SHP77 (cell line): ENCODE data around the gene POLR3E.
"Not testable (repeated sequence)": the region's sequence is repeated elsewhere in the genome, so short reads cannot be mapped to it uniquely, and the experiment has no call there.

ENCODE experiments used
- DNase-seq, 2 experiments: peaks; one replicate each; lab custom pipeline; 2025; lab: John Stamatoyannopoulos, UW

Gene POLR3E

GRCh38 chr16:22366371-22366770, 69.2 kb downstream of the POLR3E start:
- no peak for DNase-seq

GRCh38 chr16:22366889-22367288, 69.7 kb downstream of the POLR3E start:
- DNase-seq: no peak

GRCh38 chr16:22368200-22368826, 71.1 kb downstream of the POLR3E start:
- DNase-seq: not testable (repeated sequence)

- DNase-seq: peak in 1 of 2 experiments; percentile 3
Measured at GRCh38 chr16:22369221-22369811, 72.1 kb downstream of the POLR3E start.

GRCh38 chr16:22370038-22370820, 73.0 kb downstream of the POLR3E start:
- no peak for DNase-seq

- DNase-seq: no peak
Measured at GRCh38 chr16:22372882-22373661, 75.9 kb downstream of the POLR3E start.

GRCh38 chr16:22373662-22374310, 76.6 kb downstream of the POLR3E start:
- peak in 1 of 2 experiments; percentile 27 for DNase-seq

GRCh38 chr16:22374311-22375116, 77.3 kb downstream of the POLR3E start, which contains the start of gene CDR2:
CDR2 (minus strand) TSS chr16:22374619; CDS start chr16:22374309, 310 bp downstream.
- peak; percentile 96 for DNase-seq

GRCh38 chr16:22375117-22375962, 78.1 kb downstream of the POLR3E start:
- DNase-seq: peak in 1 of 2 experiments; percentile 20

- DNase-seq: no peak
Measured at GRCh38 chr16:22375963-22376640, 78.9 kb downstream of the POLR3E start.

- no peak for DNase-seq
Measured at GRCh38 chr16:22379656-22380055, 82.4 kb downstream of the POLR3E start.

GRCh38 chr16:22380529-22380928, 83.3 kb downstream of the POLR3E start:
- no peak for DNase-seq

GRCh38 chr16:22381392-22381791, 84.2 kb downstream of the POLR3E start:
- DNase-seq: no peak

- no peak for DNase-seq
Measured at GRCh38 chr16:22383827-22384226, 86.6 kb downstream of the POLR3E start.
